T-helper 1 cell treated with Interleukin-12 subunit alpha and Interleukin-12 subunit beta and Interleukin-4 antibody, amounts not matched to agents 30 μg/mL and 1 μg/mL, for 36 hours (primary cell): ENCODE results near the gene QSOX1.
"Not testable (repeated sequence)": the region's sequence is repeated elsewhere in the genome, so short reads cannot be mapped to it uniquely, and the experiment has no call there.

Experiments used
- H3K27ac Mint-ChIP-seq: one replicate; pipeline ENCODE4 v1.8.0; 2021; ENCODE audit warnings: mild to moderate bottlenecking, mixed read lengths
- H3K27me3 Mint-ChIP-seq: one replicate; pipeline ENCODE4 v1.8.0; 2021; ENCODE audit warnings: low read depth, mixed read lengths
- H3K36me3 Mint-ChIP-seq: one replicate; pipeline ENCODE4 v1.8.0; 2021; ENCODE audit warnings: low read depth, mixed read lengths
- H3K4me1 Mint-ChIP-seq: one replicate; pipeline ENCODE4 v1.8.0; 2021; ENCODE audit warnings: low read depth, mixed read lengths
- H3K4me3 Mint-ChIP-seq: one replicate; pipeline ENCODE4 v1.8.0; 2021; ENCODE audit warnings: mild to moderate bottlenecking, moderate library complexity, mixed read lengths
- H3K9me3 Mint-ChIP-seq: one replicate; pipeline ENCODE4 v1.8.0; 2021; ENCODE audit warnings: mixed read lengths

The QSOX1 gene

GRCh38 chr1:180154325-180155181 is at the start of gene QSOX1:
QSOX1 (plus strand) TSS chr1:180154869; CDS start chr1:180154908, 39 bp downstream.
- H3K27me3 Mint-ChIP-seq, result peaks cover 6% of the 10 kb centered on the region
- H3K4me1 Mint-ChIP-seq, result peaks cover 38% of the 10 kb centered on the region
- peak within 1 kb of the TSS; percentile 89 for H3K27ac Mint-ChIP-seq
- no peaks in the 10 kb centered on the region for H3K36me3 Mint-ChIP-seq
- no peaks in the 10 kb centered on the region for H3K9me3 Mint-ChIP-seq
- peak within 1 kb of the TSS; percentile 87 for H3K4me3 Mint-ChIP-seq

GRCh38 chr1:180112091-180112490 is 42.6 kb upstream of the QSOX1 start:
- no peak overlapping the region for H3K27ac Mint-ChIP-seq
- H3K36me3 Mint-ChIP-seq, result peaks cover 24% of the 10 kb centered on the region
- H3K9me3 Mint-ChIP-seq, result no peaks in the 10 kb centered on the region
- H3K27me3 Mint-ChIP-seq, result no peaks in the 10 kb centered on the region
- no peak overlapping the region for H3K4me3 Mint-ChIP-seq
- H3K4me1 Mint-ChIP-seq, result no peaks in the 10 kb centered on the region

- Mint-ChIP-seq H3K4me1 (no peaks in the 10 kb centered on the region), H3K4me3 (no peak overlapping the region), H3K9me3 (no peaks in the 10 kb centered on the region), H3K36me3 (peaks cover 23% of the 10 kb centered on the region), H3K27ac (no peak overlapping the region), H3K27me3 (no peaks in the 10 kb centered on the region)
Measured at GRCh38 chr1:180112984-180113647, 41.6 kb upstream of the QSOX1 start.

GRCh38 chr1:180114396-180114945 is 40.2 kb upstream of the QSOX1 start:
- Mint-ChIP-seq H3K27me3 (no peaks in the 10 kb centered on the region), H3K27ac (no peak overlapping the region), H3K4me3 (no peak overlapping the region), H3K36me3 (peaks cover 23% of the 10 kb centered on the region), H3K4me1 (no peaks in the 10 kb centered on the region), H3K9me3 (no peaks in the 10 kb centered on the region)

GRCh38 chr1:180116964-180117763 is 37.5 kb upstream of the QSOX1 start:
- no peaks in the 10 kb centered on the region for H3K9me3 Mint-ChIP-seq
- H3K27ac Mint-ChIP-seq, result no peak overlapping the region
- H3K27me3 Mint-ChIP-seq, result no peaks in the 10 kb centered on the region
- no peak overlapping the region for H3K4me3 Mint-ChIP-seq
- H3K36me3 Mint-ChIP-seq, result peaks cover 14% of the 10 kb centered on the region
- no peaks in the 10 kb centered on the region for H3K4me1 Mint-ChIP-seq

GRCh38 chr1:180117764-180118116 is 36.9 kb upstream of the QSOX1 start:
- peaks cover 9% of the 10 kb centered on the region for H3K36me3 Mint-ChIP-seq
- H3K27ac Mint-ChIP-seq, result no peak overlapping the region
- no peak overlapping the region for H3K4me3 Mint-ChIP-seq
- no peaks in the 10 kb centered on the region for H3K4me1 Mint-ChIP-seq
- H3K9me3 Mint-ChIP-seq, result no peaks in the 10 kb centered on the region
- no peaks in the 10 kb centered on the region for H3K27me3 Mint-ChIP-seq

GRCh38 chr1:180119837-180120236 is 34.8 kb upstream of the QSOX1 start:
- Mint-ChIP-seq H3K4me3 (no peak overlapping the region), H3K36me3 (peaks cover 5% of the 10 kb centered on the region), H3K9me3 (no peaks in the 10 kb centered on the region), H3K27me3 (peaks cover 5% of the 10 kb centered on the region), H3K27ac (no peak overlapping the region), H3K4me1 (no peaks in the 10 kb centered on the region)

- Mint-ChIP-seq H3K9me3 (no peaks in the 10 kb centered on the region), H3K27me3 (peaks cover 5% of the 10 kb centered on the region), H3K4me3 (no peak overlapping the region), H3K36me3 (no peaks in the 10 kb centered on the region), H3K4me1 (peaks cover 2% of the 10 kb centered on the region), H3K27ac (no peak overlapping the region)
Measured at GRCh38 chr1:180123463-180123936, 31.2 kb upstream of the QSOX1 start.

GRCh38 chr1:180130651-180131050 is 24.0 kb upstream of the QSOX1 start:
- no peak overlapping the region for H3K27ac Mint-ChIP-seq
- no peaks in the 10 kb centered on the region for H3K36me3 Mint-ChIP-seq
- no peak overlapping the region for H3K4me3 Mint-ChIP-seq
- peaks cover 5% of the 10 kb centered on the region for H3K27me3 Mint-ChIP-seq
- H3K4me1 Mint-ChIP-seq, result peaks cover 2% of the 10 kb centered on the region
- H3K9me3 Mint-ChIP-seq, result no peaks in the 10 kb centered on the region

GRCh38 chr1:180131510-180131909 is 23.2 kb upstream of the QSOX1 start:
- H3K27ac Mint-ChIP-seq, result no peak overlapping the region
- H3K36me3 Mint-ChIP-seq, result no peaks in the 10 kb centered on the region
- H3K4me3 Mint-ChIP-seq, result no peak overlapping the region
- H3K4me1 Mint-ChIP-seq, result peaks cover 2% of the 10 kb centered on the region
- H3K27me3 Mint-ChIP-seq, result peaks cover 12% of the 10 kb centered on the region
- no peaks in the 10 kb centered on the region for H3K9me3 Mint-ChIP-seq

GRCh38 chr1:180133193-180133592 is 21.5 kb upstream of the QSOX1 start:
- H3K9me3 Mint-ChIP-seq, result no peaks in the 10 kb centered on the region
- H3K4me3 Mint-ChIP-seq, result no peak overlapping the region
- H3K4me1 Mint-ChIP-seq, result no peaks in the 10 kb centered on the region
- no peak overlapping the region for H3K27ac Mint-ChIP-seq
- H3K27me3 Mint-ChIP-seq, result peaks cover 20% of the 10 kb centered on the region
- H3K36me3 Mint-ChIP-seq, result no peaks in the 10 kb centered on the region

- H3K27ac Mint-ChIP-seq, H3K36me3 Mint-ChIP-seq, H3K4me3 Mint-ChIP-seq, H3K9me3 Mint-ChIP-seq, H3K4me1 Mint-ChIP-seq: not testable (repeated sequence)
- peaks cover 20% of the 10 kb centered on the region for H3K27me3 Mint-ChIP-seq
Measured at GRCh38 chr1:180133688-180134087, 21.0 kb upstream of the QSOX1 start.

- Mint-ChIP-seq H3K9me3 (no peaks in the 10 kb centered on the region), H3K4me3 (no peak overlapping the region), H3K27ac (no peak overlapping the region), H3K36me3 (no peaks in the 10 kb centered on the region), H3K27me3 (peaks cover 20% of the 10 kb centered on the region), H3K4me1 (no peaks in the 10 kb centered on the region)
Measured at GRCh38 chr1:180135535-180135934, 19.1 kb upstream of the QSOX1 start.

GRCh38 chr1:180136331-180136967 is 18.2 kb upstream of the QSOX1 start:
- peaks cover 20% of the 10 kb centered on the region for H3K27me3 Mint-ChIP-seq
- H3K4me3 Mint-ChIP-seq, result no peak overlapping the region
- no peaks in the 10 kb centered on the region for H3K36me3 Mint-ChIP-seq
- no peaks in the 10 kb centered on the region for H3K9me3 Mint-ChIP-seq
- H3K27ac Mint-ChIP-seq, result no peak overlapping the region
- H3K4me1 Mint-ChIP-seq, result no peaks in the 10 kb centered on the region
